GM12873 (cell line): ENCODE measurements around the gene CSPG5.

Experiments
- TF ChIP-seq, protein P1 (sequence below): IDR thresholded peaks from 2 replicates; pipeline ENCODE4 v1.5.1; 2012; ENCODE audit warnings: low read depth, mild to moderate bottlenecking, moderate library complexity, low read length, control low read depth; ENCODE audit not compliant: insufficient read depth; ENCODE audit errors: missing control alignments

CSPG5 gene

GRCh38 chr3:47586746-47587145 is 8.1 kb upstream of the CSPG5 start:
- TF ChIP-seq, protein P1, sequence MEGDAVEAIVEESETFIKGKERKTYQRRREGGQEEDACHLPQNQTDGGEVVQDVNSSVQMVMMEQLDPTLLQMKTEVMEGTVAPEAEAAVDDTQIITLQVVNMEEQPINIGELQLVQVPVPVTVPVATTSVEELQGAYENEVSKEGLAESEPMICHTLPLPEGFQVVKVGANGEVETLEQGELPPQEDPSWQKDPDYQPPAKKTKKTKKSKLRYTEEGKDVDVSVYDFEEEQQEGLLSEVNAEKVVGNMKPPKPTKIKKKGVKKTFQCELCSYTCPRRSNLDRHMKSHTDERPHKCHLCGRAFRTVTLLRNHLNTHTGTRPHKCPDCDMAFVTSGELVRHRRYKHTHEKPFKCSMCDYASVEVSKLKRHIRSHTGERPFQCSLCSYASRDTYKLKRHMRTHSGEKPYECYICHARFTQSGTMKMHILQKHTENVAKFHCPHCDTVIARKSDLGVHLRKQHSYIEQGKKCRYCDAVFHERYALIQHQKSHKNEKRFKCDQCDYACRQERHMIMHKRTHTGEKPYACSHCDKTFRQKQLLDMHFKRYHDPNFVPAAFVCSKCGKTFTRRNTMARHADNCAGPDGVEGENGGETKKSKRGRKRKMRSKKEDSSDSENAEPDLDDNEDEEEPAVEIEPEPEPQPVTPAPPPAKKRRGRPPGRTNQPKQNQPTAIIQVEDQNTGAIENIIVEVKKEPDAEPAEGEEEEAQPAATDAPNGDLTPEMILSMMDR = no peak

DNA sequence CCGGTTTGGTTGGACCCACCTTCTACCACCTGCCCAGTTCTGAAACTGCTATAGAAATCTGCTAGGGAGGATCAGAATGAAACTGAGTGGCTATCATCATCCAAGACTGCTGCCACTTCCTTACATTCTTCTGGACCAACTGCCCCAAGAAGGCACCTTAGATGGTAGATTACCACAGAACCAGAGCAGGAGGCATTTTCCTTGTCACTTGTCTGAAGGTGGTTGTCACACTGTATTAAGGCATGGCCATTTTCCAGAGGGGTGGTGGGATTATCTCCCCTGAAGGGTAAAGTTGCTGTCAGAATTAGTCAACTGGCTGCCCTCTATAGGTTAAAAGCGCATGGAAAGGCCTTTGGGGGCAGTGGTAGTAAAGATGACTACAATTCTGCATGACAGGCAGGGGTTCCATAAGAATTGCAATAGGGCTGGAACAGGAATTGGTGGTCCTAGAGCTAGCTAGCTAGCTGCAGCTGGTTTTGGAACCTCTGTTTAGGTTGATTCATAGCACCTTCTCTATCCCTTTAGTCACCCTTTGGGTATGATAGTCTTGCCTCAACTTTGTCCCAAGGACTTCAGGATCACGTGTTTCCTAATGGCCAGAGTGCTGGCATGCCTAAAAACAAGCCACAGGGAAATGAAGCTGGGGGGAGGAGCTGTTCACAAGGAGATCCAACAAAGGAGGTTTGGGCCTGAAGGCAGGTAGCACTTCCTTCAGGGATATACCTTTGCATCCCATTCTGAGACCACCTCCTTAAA is 4.8 kb upstream of the CSPG5 start:
- TF ChIP-seq, protein P1 = no peak

DNA sequence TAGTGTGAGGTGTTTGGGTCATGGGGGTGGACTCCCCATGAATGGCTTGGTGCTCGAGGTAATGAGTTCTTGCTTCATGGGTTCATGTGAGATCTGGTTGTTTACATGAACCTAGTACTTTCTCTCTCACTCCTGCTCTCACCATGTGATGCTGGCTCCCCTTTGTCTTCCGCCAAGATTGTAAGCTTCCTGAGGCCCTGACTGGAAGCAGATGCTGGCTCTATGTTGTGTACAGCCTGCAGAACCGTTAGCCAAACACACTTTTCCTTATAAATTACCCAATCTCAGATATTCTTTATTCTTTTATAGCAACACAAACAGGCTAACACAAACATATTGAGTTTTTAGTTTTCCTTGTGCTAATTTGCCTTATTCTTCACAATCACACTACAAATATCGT is 3.2 kb upstream of the CSPG5 start:
- TF ChIP-seq, protein P1 = no peak

- TF ChIP-seq, protein P1 = no peak
Observed at GRCh38 chr3:47581422-47581821, 2.8 kb upstream of the CSPG5 start.

DNA sequence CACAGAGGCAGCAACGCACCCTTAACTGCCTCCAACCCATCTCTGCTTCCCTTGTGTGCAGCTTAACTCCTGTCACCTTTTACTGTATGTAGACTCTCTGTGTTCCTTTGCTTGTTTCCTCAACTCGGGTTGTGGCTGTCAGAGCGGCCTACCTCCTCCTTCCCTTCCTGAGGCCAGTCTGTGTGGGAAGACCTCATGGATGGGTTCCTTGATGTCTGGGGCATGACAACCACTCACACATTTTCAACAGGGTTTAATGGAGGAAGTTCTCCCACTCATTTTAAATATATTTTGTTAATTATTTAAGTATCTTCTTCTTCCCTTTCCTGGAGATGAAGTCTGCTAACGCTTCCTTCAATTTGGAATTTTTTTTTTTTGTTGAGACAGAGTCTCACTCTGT is 1.8 kb upstream of the CSPG5 start:
- TF ChIP-seq, protein P1 = no peak

GRCh38 chr3:47579875-47580274 is 1.2 kb upstream of the CSPG5 start:
- TF ChIP-seq, protein P1 = no peak

DNA sequence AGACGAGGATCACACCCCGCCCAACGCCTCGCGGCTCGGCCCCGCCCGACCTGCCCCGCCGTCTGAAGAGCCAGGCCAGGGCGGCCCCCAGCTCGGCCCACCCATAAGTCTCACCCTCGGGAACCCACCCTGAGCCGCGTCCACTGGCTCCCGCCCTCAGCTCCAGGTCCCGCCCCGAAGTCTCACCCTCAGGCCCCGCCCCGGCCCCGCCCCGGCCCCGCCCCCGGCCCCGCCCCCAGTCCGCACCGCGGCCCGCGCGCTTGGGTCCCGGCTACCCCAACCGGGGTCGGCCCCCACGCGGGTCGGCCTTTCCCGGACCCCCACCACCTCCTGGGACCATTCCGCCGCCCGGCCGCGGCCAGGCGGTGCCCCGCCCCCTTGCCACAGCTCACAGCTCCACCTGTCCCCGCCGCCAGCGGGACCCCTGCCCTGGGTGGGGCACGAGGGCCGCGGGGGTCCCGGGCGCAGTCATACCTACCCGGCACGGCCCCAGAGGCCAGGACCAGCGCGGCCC is 489 bp downstream of the CSPG5 start:
- TF ChIP-seq, protein P1 = no peak
